GM12878 (cell line): ENCODE measurements around the gene CACNA1A. TPM values are rescaled to one million over a fixed set of nuclear protein-coding genes. Genes with fewer than 3 reads are reported as not detected.

Experiments used
- ATAC-seq: fragments of 200-7000 bp; cut with Tn5 transposase; 3 replicates; pipeline ENCODE4 v1.9.1; 2020; ENCODE audit warnings: mild to moderate bottlenecking, moderate library complexity
- BruUV-seq: library from RNA; stranded (reverse); fragments of 400-500 nt; replicated peaks from 2 replicates; lab custom pipeline; 2021; lab: Mats Ljungman, UMichigan
- CTCF ChIA-PET: fragments of 300-600 bp; sonication (Branson Sonifier 250); formaldehyde crosslinking; extraction: SDS; loops from one replicate; lab custom pipeline; 2021; ENCODE audit warnings: inconsistent platforms; lab: Yijun Ruan, JAX
- POLR2A ChIA-PET: fragments of 350-600 bp; formaldehyde crosslinking; extraction: SDS; loops from one replicate; lab custom pipeline; 2021; ENCODE audit warnings: inconsistent platforms; lab: Charles Lee
- RAD21 ChIA-PET: fragments of 300-600 bp; sonication (Branson Sonifier 250); formaldehyde crosslinking; loops from one replicate; lab custom pipeline; 2023; ENCODE audit warnings: antibody characterized with exemption; ENCODE audit not compliant: unreplicated experiment; lab: Charles Lee
- SMC1A ChIA-PET: fragments of 300-600 bp; sonication (Branson Sonifier 250); formaldehyde crosslinking; loops from one replicate; lab custom pipeline; 2023; ENCODE audit not compliant: unreplicated experiment, uncharacterized antibody; lab: Charles Lee
- DNase-seq: peaks from one replicate; pipeline ENCODE4 v3.0.0-alpha.2; 2011; ENCODE audit warnings: low read depth, low spot score
- FAIRE-seq: peaks from 3 replicates; lab custom pipeline; 2011; peaks lifted over from hg19 to GRCh38; lab: Jason Lieb, UNC
- H2AFZ ChIP-seq: 2 replicates; pipeline ENCODE4 v1.6.0; 2011; ENCODE audit warnings: low read depth, low read length, control low read depth; ENCODE audit not compliant: control insufficient read depth
- H3K27ac ChIP-seq: 2 replicates; pipeline ENCODE4 v1.5.1; 2011; ENCODE audit warnings: control low read depth; ENCODE audit not compliant: control insufficient read depth, insufficient read depth
- H3K27me3 ChIP-seq, 2 experiments: replicated peaks in 1 of 2; 2 replicates each; pipeline versions ENCODE4 v1.6.0 to v1.6.1; 2011; ENCODE audit warnings: low read length in 1 of 2; ENCODE audit not compliant: control insufficient read depth in 2 of 2, insufficient read depth in 2 of 2
- H3K36me3 ChIP-seq, 2 experiments: 2 replicates each; pipeline ENCODE4 v1.5.1; 2011; ENCODE audit warnings: low read length in 1 of 2; ENCODE audit not compliant: control insufficient read depth in 2 of 2, insufficient read depth in 2 of 2
- H3K4me1 ChIP-seq: 2 replicates; pipeline ENCODE4 v1.6.1; 2011; ENCODE audit warnings: mild to moderate bottlenecking, low read length, moderate library complexity, mixed read lengths; ENCODE audit not compliant: control insufficient read depth, insufficient read depth
- H3K4me2 ChIP-seq: 2 replicates; pipeline ENCODE4 v1.6.0; 2011; ENCODE audit warnings: control low read depth; ENCODE audit not compliant: control insufficient read depth, insufficient read depth
- H3K4me3 ChIP-seq: fragments of 200-600 bp; sonication (generic); 2 replicates; pipeline ENCODE4 v1.5.1; 2016
- H3K79me2 ChIP-seq: 2 replicates; pipeline ENCODE4 v1.6.0; 2011; ENCODE audit warnings: low read length; ENCODE audit not compliant: control insufficient read depth, insufficient read depth
- H3K9ac ChIP-seq: 2 replicates; pipeline ENCODE4 v1.8.0; 2011; ENCODE audit warnings: low read length, control low read depth, mixed read lengths; ENCODE audit not compliant: control insufficient read depth, insufficient read depth
- H3K9me3 ChIP-seq: replicated peaks from 3 replicates; pipeline ENCODE4 v1.5.1; 2011; ENCODE audit warnings: mild to moderate bottlenecking, low read length; ENCODE audit not compliant: control insufficient read depth, insufficient read depth
- H4K20me1 ChIP-seq: 2 replicates; pipeline ENCODE4 v1.6.0; 2011; ENCODE audit not compliant: control insufficient read depth, insufficient read depth
- BCL3 ChIP-seq: IDR thresholded peaks from 2 replicates; pipeline ENCODE4 v1.6.1; 2011; ENCODE audit warnings: borderline replicate concordance, low read depth, mild to moderate bottlenecking, moderate library complexity, low read length; ENCODE audit not compliant: insufficient read depth, poor library complexity, severe bottlenecking
- CHD1 ChIP-seq: IDR thresholded peaks from 2 replicates; pipeline ENCODE4 v1.6.1; 2012; ENCODE audit warnings: low read depth, low read length, improper control_type of control experiment
- ETV6 ChIP-seq, 2 experiments: fragments of 450-650 bp in 1 of 2; IDR thresholded peaks in 1 of 2; conservative IDR thresholded peaks in 1 of 2; 2 replicates each; pipeline ENCODE4 v1.6.1; 2014; ENCODE audit warnings: antibody characterized with exemption in 1 of 2, borderline replicate concordance in 1 of 2, low read depth in 1 of 2, mild to moderate bottlenecking in 1 of 2, moderate library complexity in 1 of 2
- LARP7 ChIP-seq: fragments of 450-650 bp; IDR thresholded peaks from 2 replicates; pipeline ENCODE4 v1.6.1; 2017; ENCODE audit warnings: mild to moderate bottlenecking
- PAX8 ChIP-seq: fragments of 450-650 bp; IDR thresholded peaks from 2 replicates; pipeline ENCODE4 v1.6.1; 2017; ENCODE audit warnings: mild to moderate bottlenecking, moderate library complexity
- REST ChIP-seq: IDR thresholded peaks from 2 replicates; pipeline ENCODE4 v1.6.1; 2012; ENCODE audit warnings: mild to moderate bottlenecking, low read depth, low read length
- USF2 ChIP-seq: IDR thresholded peaks from 2 replicates; pipeline ENCODE4 v1.6.1; 2011; ENCODE audit warnings: low read depth, low read length, improper control_type of control experiment, borderline replicate concordance
- ZNF622 ChIP-seq: fragments of 450-650 bp; IDR thresholded peaks from 2 replicates; pipeline ENCODE4 v1.6.1; 2017; ENCODE audit warnings: mild to moderate bottlenecking, inconsistent platforms
- WGBS: methylation state at CpG from one replicate; pipeline ENCODE4 v1.1.6; 2016; ENCODE audit warnings: low lambda C conversion rate; ENCODE audit not compliant: insufficient replicate concordance, insufficient coverage; ENCODE audit errors: missing lambda C conversion rate; 5-methylcytosine and 5-hydroxymethylcytosine counted together
- in situ Hi-C: fragments of 300-500 bp; cut with MboI; formaldehyde crosslinking; loops from 9 replicates; pipeline ENCODE4 v1.14.3; 2018; ENCODE audit warnings: mixed read lengths
- intact Hi-C: fragments of 100-400 bp; cut with micrococcal nuclease; formaldehyde crosslinking; loops from one replicate; pipeline ENCODE4 v1.14.2; 2022; ENCODE audit not compliant: unreplicated experiment
- polyA plus RNA-seq, 11 experiments: library from polyadenylated mRNA; depleted of rRNA in 4 of 11; unstranded in 6 of 11; stranded (reverse) in 5 of 11; fragments of >200 nt; fragmentation: Nextera tagmentation in 4 of 11; fragmentation: Illumina TruSeq in 1 of 11; extraction: Ambion mirVana in 4 of 11; extraction: Trizol in 1 of 11; gene quantifications; 1 replicate in 1 of 11; 2 replicates in 10 of 11; pipeline versions ENCODE4 v1.2.1 to v1.2.3, GENCODE V29; 2011 to 2016; ENCODE audit warnings: inconsistent platforms in 2 of 11, missing spikeins in 2 of 11, low read depth in 1 of 11
- total RNA-seq, 4 experiments: library from RNA; depleted of rRNA in 3 of 4; stranded (reverse); fragments of >200 nt in 3 of 4; fragmentation: Illumina TruSeq in 1 of 4; extraction: Trizol in 1 of 4; gene quantifications; 2 replicates each; pipeline versions ENCODE4 v1.2.1 to v1.2.3, GENCODE V29; 2013 to 2021

The CACNA1A gene
- total and polyA plus RNA-seq, 10 of the 15 experiments (the other 5 are each of a cell fraction or from before 2014, with no cell fraction given) = 1.1 to 4.4 (median 2.5) TPM

DNA sequence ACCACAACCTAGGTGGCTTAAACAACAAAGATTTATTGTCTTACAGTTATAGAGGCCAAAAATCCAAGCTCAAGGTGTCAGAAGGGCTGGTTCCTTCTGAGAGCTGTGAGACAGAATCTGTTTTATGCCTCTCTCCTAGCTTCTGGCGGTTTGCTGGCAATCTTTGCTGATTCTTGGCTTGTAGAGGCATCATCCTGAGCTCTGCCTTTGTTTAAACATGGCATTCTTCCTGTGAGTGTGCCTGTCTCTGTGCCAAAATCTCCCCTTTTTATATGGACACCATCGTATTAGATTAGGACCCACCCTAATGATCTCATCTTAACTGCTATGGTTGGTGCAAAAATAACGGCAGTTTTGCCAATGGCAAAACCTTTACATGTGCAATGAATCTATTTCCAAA is 169.1 kb downstream of the CACNA1A start:
- Histone ChIP-seq H3K36me3 (no peaks in the 10 kb centered on the region), H3K27ac (no peak overlapping the region), H3K9me3 (no peaks in the 10 kb centered on the region), H3K4me2 (no peak overlapping the region), H3K4me1 (no peaks in the 10 kb centered on the region), H2AFZ (no peak overlapping the region), H4K20me1 (no peaks in the 10 kb centered on the region), H3K9ac (no peak overlapping the region), H3K27me3 (no peaks in the 10 kb centered on the region; a peak in 1 of 4 replicates), H3K4me3 (no peak overlapping the region), H3K79me2 (no peaks in the 10 kb centered on the region)
- ChIA-PET SMC1A (no interaction called here), POLR2A (no interaction called here), CTCF (no interaction called here), RAD21 (no interaction called here)
- BruUV-seq = no TSS peak
- FAIRE-seq = no peak
- intact Hi-C loops = no loop called here
- no peak for TF ChIP-seq ZNF622
- TF ChIP-seq ETV6 (conservative IDR thresholded peaks at IDR 0.05 in 1 of 2, IDR thresholded peaks at IDR 0.05 in 1 of 2; ENCODE audit: borderline replicate concordance in 1 of 2, low read depth in 1 of 2) = no peak
- TF ChIP-seq USF2 = no peak
- no peak for TF ChIP-seq LARP7
- no peak for TF ChIP-seq PAX8
- no peak for DNase-seq
- 14% methylated on average over 3 of the region's 3 CpGs for WGBS
- in situ Hi-C loops = no loop called here
- no peak for ATAC-seq

DNA sequence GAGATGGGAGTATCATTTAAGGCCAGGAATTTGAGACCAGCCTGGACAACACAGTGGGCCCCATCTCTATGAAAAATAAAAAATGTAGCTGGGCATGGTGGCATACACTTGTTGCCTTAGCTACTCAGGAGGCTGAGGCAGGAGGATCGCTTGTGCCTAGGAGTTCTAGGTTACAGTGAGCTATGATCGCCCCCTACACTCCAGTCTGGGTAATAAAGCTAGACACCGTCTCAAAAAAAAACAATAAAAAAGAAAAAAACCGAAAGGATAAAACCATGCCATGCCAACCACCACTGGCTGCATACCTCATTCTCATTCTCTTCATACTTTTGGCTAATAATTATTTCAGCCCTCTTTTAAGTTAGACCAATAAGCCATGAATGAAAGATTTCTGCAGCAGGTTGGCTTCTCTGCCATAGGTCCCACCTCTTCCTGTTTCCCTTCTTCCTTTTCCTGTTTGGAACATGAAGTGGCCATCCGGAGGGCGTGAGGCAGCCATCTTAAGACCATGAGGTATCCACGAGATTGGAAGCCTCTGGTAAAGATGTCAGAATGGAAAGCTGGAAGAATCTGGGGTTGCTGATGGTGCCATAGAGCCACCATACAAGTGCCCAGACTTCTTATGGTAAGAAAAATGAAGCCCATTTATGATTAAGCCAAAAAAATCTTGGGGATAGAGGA is 171.3 kb downstream of the CACNA1A start:
- SMC1A ChIA-PET = interaction anchor here (1.3 kb wide), 1 partner anchor 57 kb away, joined by 4 read pairs; no protein-coding TSS in a partner anchor
- Histone ChIP-seq H3K9ac (no peak overlapping the region), H3K4me2 (no peak overlapping the region), H3K9me3 (no peaks in the 10 kb centered on the region), H3K27me3 (no peaks in the 10 kb centered on the region; a peak in 1 of 4 replicates), H4K20me1 (no peaks in the 10 kb centered on the region), H3K27ac (no peak overlapping the region), H3K4me1 (no peaks in the 10 kb centered on the region), H3K79me2 (no peaks in the 10 kb centered on the region), H3K36me3 (no peaks in the 10 kb centered on the region), H3K4me3 (no peak overlapping the region), H2AFZ (no peak overlapping the region)
- RAD21 ChIA-PET = interaction anchor here (1.0 kb wide), 1 partner anchor 57 kb away, joined by 8 read pairs; no protein-coding TSS in a partner anchor
- DNase-seq (no peak), ATAC-seq (no peak), FAIRE-seq (no peak)
- WGBS = 11% methylated on average over 7 of the region's 7 CpGs
- no TSS peak for BruUV-seq
- TF ChIP-seq BCL3 (no peak), CHD1 (no peak), REST (no peak)
- CTCF ChIA-PET = interaction anchor here (0.6 to 1.8 kb wide), 2 partner anchors 57 to 64 kb away, joined by 3 to 5 read pairs; no protein-coding TSS in a partner anchor
- in situ Hi-C loops (no loop called here), intact Hi-C loops (no loop called here)
- POLR2A ChIA-PET = no interaction called here
